ENCODE data around the gene KIDINS220. TPM values are rescaled to one million over a fixed set of nuclear protein-coding genes. Genes with fewer than 3 reads are reported as not detected.

The KIDINS220 gene
- total and polyA plus RNA-seq, 2 of the 13 experiments (the other 11 are each of a cell fraction or from before 2014, with no cell fraction given): 25.2 to 32.3 TPM

GRCh38 chr2:8779795-8780671 lies 57.4 kb downstream of the KIDINS220 start:
- no TSS peak for BruUV-seq (replicated peaks)
- FAIRE-seq (no peak), DNase-seq (ENCODE audit: low spot score) (no peak), ATAC-seq (no peak)
- Histone ChIP-seq H3K4me2 (ENCODE audit: low read depth, low read length) (no peak overlapping the region), H3K9me3 (ENCODE audit: low read length) (no peaks in the 10 kb centered on the region), H3K27ac (ENCODE audit: extremely low read length, insufficient read depth, low read length) (no peak overlapping the region), H4K20me1 (ENCODE audit: insufficient read depth, low read length) (no peaks in the 10 kb centered on the region), H3K9ac (ENCODE audit: insufficient read depth, low read depth, low read length) (no peak overlapping the region), H3K27me3 (ENCODE audit: control insufficient read depth in 1 of 2, insufficient read depth in 2 of 2, low read length in 2 of 2) (no peaks in the 10 kb centered on the region), H3K36me3 (replicated peaks in 1 of 2; ENCODE audit: control insufficient read depth in 1 of 2, insufficient read depth in 2 of 2, low read length in 2 of 2) (peaks cover 25 to 63% of the 10 kb centered on the region in 2 experiments), H2AFZ (ENCODE audit: low read length) (no peak overlapping the region), H3K4me1 (ENCODE audit: insufficient read depth, low read length) (peaks cover 7% of the 10 kb centered on the region), H3K79me2 (ENCODE audit: insufficient read depth, low read length) (no peaks in the 10 kb centered on the region), H3K4me3 (replicated peaks in 1 of 3; ENCODE audit: insufficient read depth in 1 of 3, low read depth in 2 of 3, low read length in 3 of 3) (no peak overlapping the region)
- TF ChIP-seq ZBTB34 (CRISPR knock-in tag; IDR thresholded peaks at IDR 0.05) (no peak), CEBPB (IDR thresholded peaks at IDR 0.05; ENCODE audit: borderline replicate concordance, low read depth, low read length) (0 out of 2 replicates have a peak, but pooled peaks have one; percentile 12)
- intact Hi-C loops (cut with micrococcal nuclease; ENCODE audit: unreplicated experiment) (no loop called here), in situ Hi-C loops (cut with HindIII; ENCODE audit: extremely low pct_ligation_motif_present, low pct_unique_long_range_greater_than_20kb) (no loop called here)
- ChIA-PET CTCF (ENCODE audit: low intra/inter-chr PET ratio, low total read pairs) (no interaction called here), POLR2A (no interaction called here)
- 97% methylated on average over 4 of the region's 4 CpGs for WGBS (ENCODE audit: low lambda C conversion rate)

GRCh38 chr2:8774371-8774770 lies 63.0 kb downstream of the KIDINS220 start:
- WGBS (ENCODE audit: low lambda C conversion rate): 96% methylated on average over 2 of the region's 2 CpGs
- ChIA-PET CTCF (ENCODE audit: low intra/inter-chr PET ratio, low total read pairs) (no interaction called here), POLR2A (no interaction called here)
- Histone ChIP-seq H3K79me2 (ENCODE audit: insufficient read depth, low read length) (no peaks in the 10 kb centered on the region), H3K9ac (ENCODE audit: insufficient read depth, low read depth, low read length) (no peak overlapping the region), H3K4me2 (ENCODE audit: low read depth, low read length) (no peak overlapping the region), H4K20me1 (ENCODE audit: insufficient read depth, low read length) (no peaks in the 10 kb centered on the region), H3K4me1 (ENCODE audit: insufficient read depth, low read length) (peaks cover under 1% of the 10 kb centered on the region; the same call in 1 of the 2 replicates), H2AFZ (ENCODE audit: low read length) (no peak overlapping the region), H3K36me3 (replicated peaks in 1 of 2; ENCODE audit: control insufficient read depth in 1 of 2, insufficient read depth in 2 of 2, low read length in 2 of 2) (peaks cover 20 to 50% of the 10 kb centered on the region in 2 experiments), H3K27ac (ENCODE audit: extremely low read length, insufficient read depth, low read length) (no peak overlapping the region), H3K9me3 (ENCODE audit: low read length) (no peaks in the 10 kb centered on the region), H3K4me3 (replicated peaks in 1 of 3; ENCODE audit: insufficient read depth in 1 of 3, low read depth in 2 of 3, low read length in 3 of 3) (no peak overlapping the region), H3K27me3 (ENCODE audit: control insufficient read depth in 1 of 2, insufficient read depth in 2 of 2, low read length in 2 of 2) (no peaks in the 10 kb centered on the region)
- no peak for ATAC-seq
- in situ Hi-C loops (cut with HindIII; ENCODE audit: extremely low pct_ligation_motif_present, low pct_unique_long_range_greater_than_20kb) (no loop called here), intact Hi-C loops (cut with micrococcal nuclease; ENCODE audit: unreplicated experiment) (no loop called here)
- BruUV-seq (replicated peaks): no TSS peak
- no peak for DNase-seq (ENCODE audit: low spot score)
- no peak for FAIRE-seq
- no peak for TF ChIP-seq FOXP1 (IDR thresholded peaks at IDR 0.05)
- TF ChIP-seq FOXP1 (CRISPR knock-in tag; IDR thresholded peaks at IDR 0.05): no peak
- no peak for TF ChIP-seq ZNF850 (CRISPR knock-in tag; conservative IDR thresholded peaks at IDR 0.05)
- no peak for TF ChIP-seq ZNF20 (CRISPR knock-in tag; IDR thresholded peaks at IDR 0.05)
- no peak for TF ChIP-seq MEIS2 (CRISPR knock-in tag; IDR thresholded peaks at IDR 0.05)
- no peak for TF ChIP-seq ZNF776 (CRISPR knock-in tag; IDR thresholded peaks at IDR 0.05)
- no peak for TF ChIP-seq SMAD3 (CRISPR knock-in tag; IDR thresholded peaks at IDR 0.05)
- no peak for TF ChIP-seq ZNF180 (CRISPR knock-in tag; IDR thresholded peaks at IDR 0.05; ENCODE audit: borderline replicate concordance, low read depth)
- no peak for TF ChIP-seq ELF4 (CRISPR knock-in tag; IDR thresholded peaks at IDR 0.05; ENCODE audit: borderline replicate concordance)
- TF ChIP-seq ZNF282 (IDR thresholded peaks at IDR 0.05; ENCODE audit: partially characterized antibody): no peak
- TF ChIP-seq IRF2 (CRISPR knock-in tag; IDR thresholded peaks at IDR 0.05): no peak
- no peak for TF ChIP-seq UBTF (CRISPR knock-in tag; IDR thresholded peaks at IDR 0.05)
- no peak for TF ChIP-seq LBX2 (CRISPR knock-in tag; IDR thresholded peaks at IDR 0.05; ENCODE audit: borderline replicate concordance)

Measured in HepG2 (cell line).